Ascending aorta (tissue), 2 donors: ENCODE results near the gene MT1E. TPM values are rescaled to one million over a fixed set of nuclear protein-coding genes. Genes with fewer than 3 reads are reported as not detected.

Experiments used
- DNase-seq, 2 donors: peaks; one replicate each; pipeline ENCODE4 v3.0.0-alpha.2; 2019; ENCODE audit warnings: low spot score in 2 of 2
- H3K27ac ChIP-seq, 2 donors: fragments of 200-600 bp; sonication (generic); one replicate each; pipeline ENCODE4 v1.5.1; 2016 to 2017; ENCODE audit warnings: mild to moderate bottlenecking in 1 of 2
- H3K27me3 ChIP-seq: fragments of 200-600 bp; sonication (generic); one replicate; pipeline ENCODE4 v1.5.1; 2017
- H3K36me3 ChIP-seq, 2 donors: fragments of 200-600 bp; sonication (generic); one replicate each; pipeline ENCODE4 v1.5.1; 2016
- H3K4me1 ChIP-seq, 2 donors: fragments of 200-600 bp; sonication (generic); one replicate each; pipeline ENCODE4 v1.5.1; 2016 to 2017; ENCODE audit warnings: mild to moderate bottlenecking in 1 of 2
- H3K4me3 ChIP-seq, 2 donors: fragments of 200-600 bp; sonication (generic); one replicate each; pipeline ENCODE4 v1.5.1; 2016 to 2017; ENCODE audit warnings: mild to moderate bottlenecking in 1 of 2
- H3K9me3 ChIP-seq, 2 donors: fragments of 200-600 bp; sonication (generic); one replicate each; pipeline ENCODE4 v1.5.1; 2016
- intact Hi-C: fragments of 100-400 bp; cut with DNase I; formaldehyde crosslinking; loops from one replicate; pipeline ENCODE4 v1.15.1; 2023
- total RNA-seq: library from RNA; depleted of rRNA; stranded (reverse); fragments of >200 nt; gene quantifications from one replicate; pipeline ENCODE4 v1.1.0, GENCODE V29; 2016
- TF ChIP-seq, protein P1 (sequence below), 3 experiments: fragments of 200-600 bp in 2 of 3; fragments of 450-650 bp in 1 of 3; sonication (generic) in 2 of 3; IDR thresholded peaks; one replicate each; pipeline ENCODE4 v1.5.1; 2016 to 2019; ENCODE audit warnings: antibody characterized with exemption in 3 of 3, mild to moderate bottlenecking in 1 of 3, moderate library complexity in 1 of 3

Gene MT1E
- total RNA-seq, 1 donor from 2014 or later = 456 TPM

DNA sequence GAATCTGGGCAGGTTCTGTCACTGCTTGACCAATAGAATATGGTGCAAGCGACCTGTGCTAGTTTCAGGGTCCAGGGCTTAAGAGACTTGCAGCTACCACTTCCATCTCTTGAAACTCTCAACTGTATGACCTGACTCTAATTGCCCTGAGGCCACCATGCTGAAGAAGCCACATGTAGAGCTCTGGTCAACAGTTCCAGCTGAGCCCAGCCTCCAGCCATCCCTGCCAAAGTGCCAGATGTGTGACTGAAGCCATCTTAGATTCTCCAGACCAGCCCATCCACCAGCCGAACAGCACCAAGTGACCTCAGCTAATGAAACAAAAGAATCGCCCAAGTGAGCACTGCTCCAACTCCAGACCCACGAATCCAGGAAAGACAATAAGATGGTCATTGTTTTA lies 20.6 kb upstream of the MT1E start:
- Histone ChIP-seq H3K27ac (peak overlapping the region in 1 of 2 donors; percentile 92), H3K36me3 (no peaks in the 10 kb centered on the region), H3K9me3 (no peaks in the 10 kb centered on the region), H3K4me3 (no peak overlapping the region), H3K4me1 (peaks cover 4 to 18% of the 10 kb centered on the region in 2 donors), H3K27me3 (no peaks in the 10 kb centered on the region)
- TF ChIP-seq, protein P1, sequence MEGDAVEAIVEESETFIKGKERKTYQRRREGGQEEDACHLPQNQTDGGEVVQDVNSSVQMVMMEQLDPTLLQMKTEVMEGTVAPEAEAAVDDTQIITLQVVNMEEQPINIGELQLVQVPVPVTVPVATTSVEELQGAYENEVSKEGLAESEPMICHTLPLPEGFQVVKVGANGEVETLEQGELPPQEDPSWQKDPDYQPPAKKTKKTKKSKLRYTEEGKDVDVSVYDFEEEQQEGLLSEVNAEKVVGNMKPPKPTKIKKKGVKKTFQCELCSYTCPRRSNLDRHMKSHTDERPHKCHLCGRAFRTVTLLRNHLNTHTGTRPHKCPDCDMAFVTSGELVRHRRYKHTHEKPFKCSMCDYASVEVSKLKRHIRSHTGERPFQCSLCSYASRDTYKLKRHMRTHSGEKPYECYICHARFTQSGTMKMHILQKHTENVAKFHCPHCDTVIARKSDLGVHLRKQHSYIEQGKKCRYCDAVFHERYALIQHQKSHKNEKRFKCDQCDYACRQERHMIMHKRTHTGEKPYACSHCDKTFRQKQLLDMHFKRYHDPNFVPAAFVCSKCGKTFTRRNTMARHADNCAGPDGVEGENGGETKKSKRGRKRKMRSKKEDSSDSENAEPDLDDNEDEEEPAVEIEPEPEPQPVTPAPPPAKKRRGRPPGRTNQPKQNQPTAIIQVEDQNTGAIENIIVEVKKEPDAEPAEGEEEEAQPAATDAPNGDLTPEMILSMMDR (IDR thresholded peaks at IDR 0.05) = no peak
- DNase-seq = no peak
- intact Hi-C loops = loop anchor here (5.0 kb wide), 2 partner anchors 153 to 327 kb away; partner anchors contain the start of genes HERPUD1, NUDT21 and OGFOD1

DNA sequence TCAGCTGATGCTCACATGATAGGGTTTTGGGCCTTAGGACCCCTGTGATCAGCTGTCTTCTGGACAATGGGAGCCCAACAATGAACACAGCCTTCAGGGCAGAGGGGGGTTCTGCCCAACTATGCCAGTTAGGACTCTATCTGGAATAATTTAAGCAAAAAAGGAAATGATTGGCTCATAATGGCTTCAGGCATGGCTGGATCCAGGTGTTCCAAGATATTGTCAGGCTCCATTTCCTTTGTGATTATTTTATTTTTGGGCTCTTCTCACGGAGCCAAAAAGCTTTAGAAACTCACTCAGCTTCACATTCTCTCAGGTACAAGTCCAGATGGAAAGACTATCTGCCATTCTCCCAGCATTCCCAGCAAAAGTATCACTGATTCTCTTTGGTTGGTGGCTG lies 20.1 kb upstream of the MT1E start:
- Histone ChIP-seq H3K9me3 (no peaks in the 10 kb centered on the region), H3K4me1 (peaks cover 5 to 23% of the 10 kb centered on the region in 2 donors), H3K27me3 (no peaks in the 10 kb centered on the region), H3K4me3 (no peak overlapping the region), H3K27ac (peak overlapping the region; percentile 87 to 92), H3K36me3 (no peaks in the 10 kb centered on the region)
- no peak for DNase-seq
- TF ChIP-seq, protein P1 (IDR thresholded peaks at IDR 0.05) = no peak
- intact Hi-C loops = loop anchor here (5.0 kb wide), 2 partner anchors 153 to 327 kb away; partner anchors contain the start of genes HERPUD1, NUDT21 and OGFOD1

DNA sequence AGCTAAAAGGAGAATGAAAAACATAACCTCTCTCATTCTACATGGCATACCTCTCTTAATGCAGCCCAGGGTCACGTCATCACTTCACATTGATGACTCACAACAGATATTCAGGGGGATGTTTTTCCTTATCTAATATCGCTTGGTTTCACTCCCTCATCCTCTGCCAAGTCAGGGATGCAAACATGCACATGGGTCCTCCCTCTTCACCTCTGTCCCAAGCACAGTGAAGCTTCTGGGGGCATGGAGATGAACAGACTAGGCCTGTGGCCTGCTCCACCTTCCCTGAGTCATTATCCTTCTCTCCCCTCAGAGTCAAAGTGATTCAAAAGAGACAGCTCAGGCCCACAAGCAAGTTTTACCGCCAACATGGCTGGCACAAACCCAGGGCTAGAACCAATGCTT lies 19.5 kb upstream of the MT1E start:
- Histone ChIP-seq H3K4me3 (no peak overlapping the region), H3K9me3 (no peaks in the 10 kb centered on the region), H3K36me3 (no peaks in the 10 kb centered on the region), H3K27ac (peak overlapping the region; percentile 87 to 92), H3K27me3 (no peaks in the 10 kb centered on the region), H3K4me1 (peaks cover 8 to 29% of the 10 kb centered on the region in 2 donors)
- peak in 1 of 2 donors; percentile 77 for DNase-seq
- TF ChIP-seq, protein P1 (IDR thresholded peaks at IDR 0.05) = no peak
- intact Hi-C loops = loop anchor here (5.0 kb wide), 2 partner anchors 154 to 326 kb away; partner anchors contain the start of genes HERPUD1, NUDT21 and OGFOD1

DNA sequence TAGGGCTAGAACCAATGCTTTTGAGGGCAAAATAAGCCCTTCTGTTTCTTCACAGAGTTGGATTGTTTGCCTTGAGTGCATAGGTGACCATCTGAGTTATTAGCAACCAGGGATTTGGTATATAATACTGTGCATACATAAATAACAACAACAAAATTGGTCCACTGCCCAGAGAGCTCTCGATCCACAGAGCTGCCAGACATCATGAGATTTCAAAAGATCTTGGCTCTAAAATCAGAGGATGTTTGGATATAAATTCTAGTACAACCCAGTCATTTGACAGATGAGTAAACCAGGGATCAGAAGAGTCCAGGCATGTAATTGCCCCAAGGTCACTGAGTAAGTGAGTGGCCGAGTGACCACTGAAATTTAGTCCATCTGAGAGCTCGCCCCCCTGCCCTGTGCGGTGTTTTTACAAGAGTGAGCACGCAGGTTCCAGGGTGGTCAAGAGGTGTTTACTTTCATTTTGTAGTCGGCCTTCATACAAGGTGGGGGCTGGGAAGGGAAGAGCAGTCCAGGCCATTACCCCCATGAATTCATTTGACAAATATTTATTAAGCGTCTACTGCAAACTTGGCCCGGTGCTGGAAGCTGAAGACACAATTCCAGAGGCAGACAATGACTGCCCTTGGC lies 19.0 kb upstream of the MT1E start:
- no peaks in the 10 kb centered on the region for H3K27me3 ChIP-seq
- no peaks in the 10 kb centered on the region for H3K36me3 ChIP-seq
- TF ChIP-seq, protein P1 (IDR thresholded peaks at IDR 0.05) = no peak
- peak overlapping the region; percentile 87 to 92 for H3K27ac ChIP-seq
- no peak overlapping the region for H3K4me3 ChIP-seq
- no peak for DNase-seq
- H3K4me1 ChIP-seq = peaks cover 11 to 33% of the 10 kb centered on the region in 2 donors
- intact Hi-C loops = loop anchor here (5.0 kb wide), 2 partner anchors 154 to 326 kb away; partner anchors contain the start of genes HERPUD1, NUDT21 and OGFOD1
- no peaks in the 10 kb centered on the region for H3K9me3 ChIP-seq

DNA sequence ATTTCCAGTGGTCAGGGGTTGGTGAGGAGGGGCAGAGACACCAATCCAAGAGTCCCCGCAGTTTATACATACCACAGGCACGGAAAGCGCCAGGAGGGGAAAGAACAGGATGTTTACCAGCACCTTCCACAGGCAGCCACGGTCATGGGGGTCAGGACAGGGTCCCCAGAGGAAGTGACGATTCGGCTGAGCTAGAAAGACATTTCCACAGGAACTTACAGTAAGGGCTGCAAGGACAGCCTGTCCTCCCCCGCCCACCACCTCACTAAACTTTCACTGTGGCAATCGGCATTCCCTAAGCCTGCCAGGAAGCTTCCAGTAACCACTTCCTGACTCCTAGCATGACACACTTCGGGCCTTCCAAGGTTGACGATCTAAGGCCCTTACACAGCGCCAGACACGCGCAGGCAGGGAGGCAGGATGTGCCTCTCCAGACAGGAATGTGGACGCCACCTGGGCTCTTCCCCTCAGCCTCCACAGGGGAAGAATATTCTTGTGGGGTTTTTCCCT lies 18.4 kb upstream of the MT1E start:
- TF ChIP-seq, protein P1 (IDR thresholded peaks at IDR 0.05) = no peak
- Histone ChIP-seq H3K9me3 (no peaks in the 10 kb centered on the region), H3K36me3 (no peaks in the 10 kb centered on the region), H3K4me3 (no peak overlapping the region), H3K27me3 (no peaks in the 10 kb centered on the region), H3K4me1 (peaks cover 11 to 35% of the 10 kb centered on the region in 2 donors), H3K27ac (peak overlapping the region; percentile 87 to 92)
- DNase-seq = peak; percentile 50 to 95
- intact Hi-C loops = loop anchor here (5.0 kb wide), 2 partner anchors 155 to 325 kb away; partner anchors contain the start of genes HERPUD1, NUDT21 and OGFOD1
